Measurements from ENCODE around the gene ACTN1. TPM values are rescaled to one million over a fixed set of nuclear protein-coding genes. Genes with fewer than 3 reads are reported as not detected.

Gene ACTN1
- total RNA-seq, 2 experiments from 2014 or later, result 51.4 to 56.1 TPM

DNA sequence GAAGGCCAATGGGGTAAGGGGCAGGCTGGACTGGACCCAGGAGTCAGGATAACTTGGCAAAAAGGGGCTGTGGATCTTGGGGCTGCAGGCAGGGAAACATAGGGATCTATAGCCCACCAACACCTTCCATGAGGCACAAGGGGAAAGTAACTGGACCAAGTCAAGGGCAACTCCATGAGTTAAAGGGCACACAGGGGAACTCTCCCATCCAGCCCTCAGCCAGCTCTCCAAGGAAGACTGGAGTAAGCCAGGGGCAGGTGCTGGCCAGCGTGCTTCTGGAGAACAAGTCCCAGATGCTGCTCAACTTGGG, 154.9 kb downstream of the ACTN1 start:
- H3K36me3 Mint-ChIP-seq (ENCODE audit: low read depth), result no peaks in the 10 kb centered on the region
- CTCF ChIA-PET, result interaction anchor here (5.5 to 12.4 kb wide), 2 partner anchors 9 to 19 kb away, joined by 33 to 107 read pairs; no protein-coding TSS in a partner anchor
- no peak overlapping the region for H3K4me3 Mint-ChIP-seq
- peaks cover 40% of the 10 kb centered on the region for H3K4me1 Mint-ChIP-seq (ENCODE audit: low read depth)
- no peaks in the 10 kb centered on the region for H3K27me3 Mint-ChIP-seq (ENCODE audit: low read depth)
- peak overlapping the region; percentile 25 for H3K27ac Mint-ChIP-seq
- DNase-seq, result no peak
- no peak for ATAC-seq
- H3K9me3 Mint-ChIP-seq (ENCODE audit: insufficient read depth), result no peaks in the 10 kb centered on the region
- POLR2A ChIA-PET, result interaction anchor here (12.5 kb wide), 1 partner anchor 35 kb away, joined by 314 read pairs; the partner anchor contains the start of gene ZFP36L1

Other genes starting within 250 kb of the ACTN1 start
- 10 to 100 TPM; 63.3 to 73.2 TPM for gene ZFP36L1, start 186.2 kb downstream of the ACTN1 start, total RNA-seq
- gene DCAF5, start 173.8 kb upstream of the ACTN1 start, total RNA-seq, result 10 to 100 TPM; 38.4 to 41.2 TPM
- 1 to 10 TPM; 3.4 to 4.2 TPM for gene EXD2, start 212.2 kb upstream of the ACTN1 start, total RNA-seq

Data from activated CD8-positive, alpha-beta T cell treated with anti-CD3 and anti-CD28 coated beads, Interleukin-2, amount 10 ng/mL, durations not matched to agents 7 days and 5 days (primary cell).